B cell (primary cell): ENCODE measurements around the gene KREMEN2. TPM values are rescaled to one million over a fixed set of nuclear protein-coding genes. Genes with fewer than 3 reads are reported as not detected.
"Not testable (repeated sequence)": the region's sequence is repeated elsewhere in the genome, so short reads cannot be mapped to it uniquely, and the experiment has no call there.

Experiments used
- ATAC-seq: fragments of 200-7000 bp; cut with Tn5 transposase; one replicate; pipeline ENCODE4 v1.10.0; 2021; ENCODE audit warnings: low read depth, mild to moderate bottlenecking, moderate number of reproducible peaks, moderate library complexity
- CTCF ChIA-PET: fragments of 350-600 bp; sonication (Branson Sonifier 250); formaldehyde crosslinking; loops from one replicate; lab custom pipeline; 2021; ENCODE audit warnings: antibody characterized with exemption, inconsistent platforms; lab: Charles Lee
- POLR2A ChIA-PET: fragments of 350-600 bp; sonication (Branson Sonifier 250); formaldehyde crosslinking; loops from one replicate; lab custom pipeline; 2021; ENCODE audit warnings: antibody characterized with exemption; lab: Charles Lee
- DNase-seq: peaks from one replicate; pipeline ENCODE4 v3.0.0; 2013
- H2AFZ ChIP-seq: 2 replicates; pipeline ENCODE4 v1.6.1; 2012; ENCODE audit warnings: mild to moderate bottlenecking, low read depth, low read length; ENCODE audit not compliant: insufficient read depth, poor library complexity, severe bottlenecking
- H3K27ac ChIP-seq, 2 donors: 1 replicate in 1 of 2; 2 replicates in 1 of 2; pipeline ENCODE4 v1.5.1; 2012 to 2013; ENCODE audit warnings: low read length in 2 of 2, mild to moderate bottlenecking in 2 of 2, moderate library complexity in 1 of 2
- H3K27me3 ChIP-seq, 4 experiments: fragments of 200-600 bp in 1 of 4; sonication (generic) in 1 of 4; replicated peaks in 1 of 4; 1 replicate in 2 of 4; 2 replicates in 2 of 4; pipeline versions ENCODE4 v1.6.1 to v1.7.0; 2013 to 2016; ENCODE audit warnings: low read length in 3 of 4, mild to moderate bottlenecking in 2 of 4, mixed read lengths in 1 of 4, moderate library complexity in 1 of 4; ENCODE audit not compliant: insufficient read depth in 4 of 4, control insufficient read depth in 3 of 4; ENCODE audit errors: control extremely low read depth in 1 of 4
- H3K36me3 ChIP-seq, 2 experiments: replicated peaks in 1 of 2; 1 replicate in 1 of 2; 2 replicates in 1 of 2; pipeline versions ENCODE4 v1.6.1 to v1.7.1; 2013; ENCODE audit warnings: low read length in 1 of 2; ENCODE audit not compliant: insufficient read depth in 2 of 2, control insufficient read depth in 1 of 2; ENCODE audit errors: control extremely low read depth in 1 of 2, extremely low read depth in 1 of 2
- H3K4me1 ChIP-seq, 2 donors: fragments of 200-600 bp in 1 of 2; sonication (generic) in 1 of 2; 1 replicate in 1 of 2; 2 replicates in 1 of 2; pipeline versions ENCODE4 v1.5.1 to v1.6.1; 2013 to 2017; ENCODE audit warnings: low read length in 2 of 2; ENCODE audit not compliant: control insufficient read depth in 2 of 2, insufficient read depth in 2 of 2
- H3K4me2 ChIP-seq: replicated peaks from 2 replicates; pipeline ENCODE3; 2012; ENCODE audit warnings: mild to moderate bottlenecking, low read depth, low read length; ENCODE audit not compliant: poor library complexity, severe bottlenecking
- H3K4me3 ChIP-seq, 5 experiments: fragments of 200-600 bp in 1 of 5; sonication (generic) in 1 of 5; 1 replicate in 3 of 5; 2 replicates in 2 of 5; pipeline versions ENCODE4 v1.5.1 to v1.7.0; 2011 to 2016; ENCODE audit warnings: low read length in 4 of 5, mild to moderate bottlenecking in 4 of 5, low read depth in 2 of 5, control low read depth in 1 of 5, moderate library complexity in 1 of 5; ENCODE audit not compliant: insufficient read depth in 1 of 5; ENCODE audit errors: control extremely low read depth in 1 of 5, extremely low read depth in 1 of 5
- H3K79me2 ChIP-seq: fragments of 200-600 bp; sonication (generic); one replicate; pipeline ENCODE4 v1.6.0; 2016; ENCODE audit warnings: low read length; ENCODE audit not compliant: control insufficient read depth, insufficient read depth
- H3K9ac ChIP-seq: fragments of 200-600 bp; sonication (generic); 2 replicates; pipeline ENCODE4 v1.6.1; 2017; ENCODE audit warnings: mild to moderate bottlenecking, low read length, moderate library complexity
- H3K9me3 ChIP-seq, 3 donors: one replicate each; pipeline versions ENCODE4 v1.6.1 to v1.7.1; 2013; ENCODE audit warnings: low read length in 2 of 3; ENCODE audit not compliant: control insufficient read depth in 2 of 3, insufficient read depth in 1 of 3; ENCODE audit errors: control extremely low read depth in 1 of 3
- H4K20me1 ChIP-seq: 2 replicates; pipeline ENCODE4 v1.6.0; 2012; ENCODE audit warnings: mild to moderate bottlenecking, low read length; ENCODE audit not compliant: insufficient read depth, control insufficient read depth, poor library complexity, severe bottlenecking
- H3K27ac Mint-ChIP-seq: one replicate; pipeline ENCODE4 v1.8.0; 2021; ENCODE audit warnings: mixed read lengths
- H3K27me3 Mint-ChIP-seq: one replicate; pipeline ENCODE4 v1.8.0; 2021; ENCODE audit warnings: mixed read lengths
- H3K4me1 Mint-ChIP-seq: one replicate; pipeline ENCODE4 v1.8.0; 2021; ENCODE audit warnings: mixed read lengths
- H3K4me3 Mint-ChIP-seq: one replicate; pipeline ENCODE4 v1.8.0; 2021; ENCODE audit warnings: mixed read lengths
- H3K9me3 Mint-ChIP-seq: one replicate; pipeline ENCODE4 v1.8.0; 2022; ENCODE audit warnings: mixed read lengths; ENCODE audit not compliant: insufficient read depth
- CTCF ChIP-seq: fragments of 200-600 bp; IDR thresholded peaks from one replicate; pipeline ENCODE4 v1.8.0; 2022; ENCODE audit warnings: antibody characterized with exemption, mild to moderate bottlenecking
- EZH2 ChIP-seq: IDR thresholded peaks from 2 replicates; pipeline ENCODE4 v1.6.1; 2012; ENCODE audit warnings: borderline replicate concordance, low read depth, mild to moderate bottlenecking, moderate library complexity, low read length; ENCODE audit not compliant: insufficient read depth, poor library complexity, severe bottlenecking
- WGBS: methylation state at CpG from one replicate; pipeline ENCODE4 v1.1.5; 2013; ENCODE audit warnings: missing lambda C conversion rate; ENCODE audit not compliant: insufficient coverage; 5-methylcytosine and 5-hydroxymethylcytosine counted together
- intact Hi-C: fragments of 100-400 bp; cut with micrococcal nuclease; formaldehyde crosslinking; loops from one replicate; pipeline ENCODE4 v1.10.0; 2022
- polyA plus RNA-seq: library from polyadenylated mRNA; depleted of rRNA; stranded (reverse); fragments of >200 nt; gene quantifications from 2 replicates; pipeline ENCODE4 v1.2.3, GENCODE V29; 2012
- total RNA-seq, 2 donors: library from RNA; stranded (reverse); fragments of 120-200 nt in 1 of 2; gene quantifications; 1 replicate in 1 of 2; 2 replicates in 1 of 2; pipeline versions ENCODE4 v1.2.3 to v1.2.4, GENCODE V29; 2013 to 2022

The KREMEN2 gene
- total and polyA plus RNA-seq, 2 donors (not counting 1 experiment from before 2014, with no cell fraction given) = 0.17 to 1.1 TPM

- WGBS = 100% methylated on average over 2 of the region's 2 CpGs
- H3K27ac Mint-ChIP-seq = no peak overlapping the region
- peaks cover 0 to 33% of the 10 kb centered on the region in 2 experiments for H3K36me3 ChIP-seq
Observed at GRCh38 chr16:2939968-2940367, 24.1 kb upstream of the KREMEN2 start.

DNA sequence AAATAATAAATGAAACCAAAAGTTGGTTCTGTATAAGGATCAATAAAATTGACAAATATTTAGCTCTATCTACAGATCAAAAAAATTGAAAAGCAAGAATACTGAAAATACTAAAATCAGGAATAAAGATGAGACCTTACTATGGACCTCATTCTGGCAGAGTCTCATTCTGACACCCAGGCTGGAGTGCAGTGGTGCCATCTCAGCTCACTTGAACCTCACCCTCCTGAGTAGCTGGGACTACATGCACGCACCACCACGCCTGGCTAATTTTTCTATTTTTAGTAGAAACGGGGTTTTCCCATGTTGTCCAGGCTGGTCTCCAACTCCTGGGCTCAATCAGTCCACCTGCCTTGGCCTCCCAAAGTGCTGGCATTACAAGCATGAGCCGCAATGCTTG lies 22.0 kb upstream of the KREMEN2 start:
- TF ChIP-seq CTCF = no peak
- no peak for TF ChIP-seq EZH2
- H3K9me3 ChIP-seq = no peaks in the 10 kb centered on the region
- POLR2A ChIA-PET = no interaction called here
- no peaks in the 10 kb centered on the region for H3K27me3 Mint-ChIP-seq
- WGBS = 92% methylated on average over 2 of the region's 4 CpGs
- no peak overlapping the region for H3K4me2 ChIP-seq
- H3K27me3 ChIP-seq = no peaks in the 10 kb centered on the region
- H3K27ac Mint-ChIP-seq = no peak overlapping the region
- CTCF ChIA-PET = no interaction called here
- H4K20me1 ChIP-seq = no peaks in the 10 kb centered on the region
- no peaks in the 10 kb centered on the region for H3K9me3 Mint-ChIP-seq
- peaks cover 0 to 28% of the 10 kb centered on the region in 2 experiments for H3K36me3 ChIP-seq
- H3K79me2 ChIP-seq = no peaks in the 10 kb centered on the region
- intact Hi-C loops = no loop called here
- no peaks in the 10 kb centered on the region for H3K4me1 Mint-ChIP-seq
- ATAC-seq = no peak
- no peak for DNase-seq
- H3K4me1 ChIP-seq = peaks cover 0 to 5% of the 10 kb centered on the region in 2 donors
- H3K4me3 ChIP-seq = no peak overlapping the region
- H3K27ac ChIP-seq = no peak overlapping the region
- no peak overlapping the region for H2AFZ ChIP-seq
- H3K4me3 Mint-ChIP-seq = no peak overlapping the region
- no peak overlapping the region for H3K9ac ChIP-seq

More at GRCh38 chr16:2939968-2940367, 24.1 kb upstream of the KREMEN2 start:
- no peak for DNase-seq
- H3K4me1 Mint-ChIP-seq = no peaks in the 10 kb centered on the region
- no peaks in the 10 kb centered on the region for H4K20me1 ChIP-seq
- POLR2A ChIA-PET = no interaction called here
- H3K27ac ChIP-seq = no peak overlapping the region
- TF ChIP-seq EZH2 = no peak
- no peak for TF ChIP-seq CTCF
- H3K9me3 Mint-ChIP-seq = no peaks in the 10 kb centered on the region
- H3K79me2 ChIP-seq = no peaks in the 10 kb centered on the region
- H3K4me2 ChIP-seq = no peak overlapping the region
- no peaks in the 10 kb centered on the region for H3K27me3 Mint-ChIP-seq
- no peak overlapping the region for H2AFZ ChIP-seq
- intact Hi-C loops = no loop called here
- H3K4me1 ChIP-seq = peaks cover 0 to 5% of the 10 kb centered on the region in 2 donors
- H3K4me3 Mint-ChIP-seq = no peak overlapping the region
- no peak overlapping the region for H3K9ac ChIP-seq
- CTCF ChIA-PET = interaction anchor here (0.6 to 1.1 kb wide), 4 partner anchors 13 to 154 kb away, joined by 3 to 4 read pairs (median 3); no protein-coding TSS in a partner anchor
- H3K9me3 ChIP-seq = no peaks in the 10 kb centered on the region
- no peak overlapping the region for H3K4me3 ChIP-seq
- ATAC-seq = no peak
- no peaks in the 10 kb centered on the region for H3K27me3 ChIP-seq

- peaks cover 0 to 23% of the 10 kb centered on the region in 2 experiments for H3K36me3 ChIP-seq
- H3K9ac ChIP-seq, H3K27ac ChIP-seq, H3K4me3 Mint-ChIP-seq, ATAC-seq, H3K27me3 ChIP-seq, H3K79me2 ChIP-seq, H4K20me1 ChIP-seq, H3K9me3 Mint-ChIP-seq, H3K4me3 ChIP-seq, H3K4me1 Mint-ChIP-seq, intact Hi-C loops, H3K4me1 ChIP-seq, H3K9me3 ChIP-seq, H3K27ac Mint-ChIP-seq, H3K4me2 ChIP-seq, DNase-seq, H2AFZ ChIP-seq, POLR2A ChIA-PET, H3K27me3 Mint-ChIP-seq: not testable (repeated sequence)
- CTCF ChIA-PET = interaction anchor here (0.6 to 2.6 kb wide), 2 partner anchors 17 to 26 kb away, joined by 3 to 9 read pairs; no protein-coding TSS in a partner anchor
- WGBS = 87% methylated on average over 12 of the region's 12 CpGs
Observed at GRCh38 chr16:2943716-2944115, 20.4 kb upstream of the KREMEN2 start.
